Spleen (tissue), 11 donors: ENCODE data around the gene CUX1. TPM values are rescaled to one million over a fixed set of nuclear protein-coding genes. Genes with fewer than 3 reads are reported as not detected.

ENCODE experiments used
- DNase-seq: peaks from one replicate; pipeline ENCODE4 v3.0.0-alpha.2; 2020
- H3K27ac ChIP-seq, 8 donors: fragments of 200-600 bp; sonication (generic) in 7 of 8; 1 replicate in 4 of 8; 2 replicates in 4 of 8; pipeline versions ENCODE4 v1.5.0 to v1.8.0; 2016 to 2021; ENCODE audit warnings: inconsistent platforms in 4 of 8, mild to moderate bottlenecking in 4 of 8, moderate library complexity in 1 of 8
- H3K27me3 ChIP-seq, 7 donors: fragments of 200-600 bp; sonication (generic) in 6 of 7; replicated peaks in 1 of 7; 1 replicate in 4 of 7; 2 replicates in 3 of 7; pipeline versions ENCODE4 v1.5.0 to v1.8.0; 2016 to 2021; ENCODE audit warnings: inconsistent platforms in 3 of 7, mild to moderate bottlenecking in 1 of 7
- H3K36me3 ChIP-seq, 6 donors: fragments of 200-600 bp; sonication (generic) in 5 of 6; 1 replicate in 4 of 6; 2 replicates in 2 of 6; pipeline versions ENCODE4 v1.5.0 to v1.8.0; 2016 to 2021; ENCODE audit warnings: inconsistent platforms in 2 of 6
- H3K4me1 ChIP-seq, 6 donors: fragments of 200-600 bp; sonication (generic) in 5 of 6; 1 replicate in 3 of 6; 2 replicates in 3 of 6; pipeline versions ENCODE4 v1.5.0 to v1.8.0; 2016 to 2021; ENCODE audit warnings: inconsistent platforms in 3 of 6
- H3K4me3 ChIP-seq, 8 donors: fragments of 200-600 bp; sonication (generic) in 7 of 8; 1 replicate in 4 of 8; 2 replicates in 4 of 8; pipeline versions ENCODE4 v1.5.0 to v1.8.0; 2016 to 2021; ENCODE audit warnings: inconsistent platforms in 4 of 8, mild to moderate bottlenecking in 4 of 8, moderate library complexity in 2 of 8
- H3K9me3 ChIP-seq, 8 donors: fragments of 200-600 bp; sonication (generic) in 7 of 8; 1 replicate in 4 of 8; 2 replicates in 4 of 8; pipeline versions ENCODE4 v1.5.0 to v1.8.0; 2016 to 2021; ENCODE audit warnings: inconsistent platforms in 4 of 8
- CTCF ChIP-seq, 11 experiments: fragments of 200-600 bp in 7 of 11; fragments of 450-650 bp in 4 of 11; sonication (generic) in 4 of 11; IDR thresholded peaks in 8 of 11; conservative IDR thresholded peaks in 3 of 11; 1 replicate in 7 of 11; 2 replicates in 4 of 11; pipeline versions ENCODE4 v1.4.0 to v1.8.0; 2016 to 2021; ENCODE audit warnings: antibody characterized with exemption in 11 of 11, inconsistent platforms in 4 of 11, mild to moderate bottlenecking in 1 of 11
- POLR2A ChIP-seq, 3 donors: fragments of 450-650 bp; IDR thresholded peaks; one replicate each; pipeline ENCODE4 v1.5.1; 2017; ENCODE audit warnings: antibody characterized with exemption in 3 of 3, mild to moderate bottlenecking in 1 of 3
- POLR2AphosphoS5 ChIP-seq, 3 donors: sonication (generic); formaldehyde crosslinking; IDR thresholded peaks; one replicate each; pipeline ENCODE4 v1.5.1; 2017; ENCODE audit warnings: antibody characterized with exemption in 3 of 3
- WGBS, 5 donors: extraction: QIAGEN DNeasy Blood & Tissue Kit in 3 of 5; methylation state at CpG; one replicate each; pipeline versions ENCODE4 v1.1.5 to v1.1.7; 2013 to 2018; 5-methylcytosine and 5-hydroxymethylcytosine counted together
- intact Hi-C: fragments of 100-400 bp; cut with DNase I; formaldehyde crosslinking; loops from one replicate; pipeline ENCODE4 v1.15.0; 2023; ENCODE audit warnings: low total_unique reads
- polyA plus RNA-seq, 3 donors: library from polyadenylated mRNA; stranded (reverse); fragments of 200-250 nt; gene quantifications; one replicate each; pipeline ENCODE4 v1.2.1, GENCODE V29; 2013
- total RNA-seq, 7 donors: library from RNA; depleted of rRNA in 3 of 7; stranded (reverse); fragments of >200 nt in 3 of 7; fragmentation: NEBNext Ultra II Directional in 4 of 7; extraction: Animal tissue kit (Norgen Biotek cat#: 25700) in 4 of 7; gene quantifications; one replicate each; pipeline versions ENCODE4 v1.1.0 to v1.2.1, GENCODE V29; 2016 to 2021
- donor health status: healthy with polysubstance abuse.
- donor health status: DM: no; HTN: no; CAD: no; lungs with moderate emphysema.
- donor health status: DM: no; HTN: no; CAD: no.
- donor health status: Bipolar disorder and iron deficiency.
- donor health status: healthy.
- donor health status: DM: no; HTN: no; CAD: no.
- donor health status: DM: yes; HTN: yes; CAD: no.

The CUX1 gene
- total and polyA plus RNA-seq, 10 donors = 9.1 to 95.8 (median 61.9) TPM

GRCh38 chr7:102192790-102193189 is 375.4 kb downstream of the CUX1 start:
- DNase-seq = no peak
- Histone ChIP-seq H3K27ac (no peak overlapping the region), H3K36me3 (peaks cover 0 to 100% (median 62%) of the 10 kb centered on the region in 6 donors), H3K4me3 (no peak overlapping the region), H3K9me3 (no peaks in the 10 kb centered on the region), H3K27me3 (no peaks in the 10 kb centered on the region), H3K4me1 (no peaks in the 10 kb centered on the region)
- TF ChIP-seq POLR2A (IDR thresholded peaks at IDR 0.05) = no peak
- TF ChIP-seq CTCF (IDR thresholded peaks at IDR 0.05 in 8 of 11, conservative IDR thresholded peaks at IDR 0.05 in 3 of 11) = no peak
- no peak for TF ChIP-seq POLR2AphosphoS5 (IDR thresholded peaks at IDR 0.05)
- intact Hi-C loops = no loop called here
- 96 to 100% (median 97%) methylated on average over 3 of the region's 3 CpGs for WGBS, 5 donors

GRCh38 chr7:102193806-102194205 is 376.4 kb downstream of the CUX1 start:
- Histone ChIP-seq H3K9me3 (no peaks in the 10 kb centered on the region), H3K27ac (no peak overlapping the region), H3K36me3 (peaks cover 0 to 100% (median 70%) of the 10 kb centered on the region in 6 donors), H3K27me3 (no peaks in the 10 kb centered on the region), H3K4me3 (no peak overlapping the region), H3K4me1 (no peaks in the 10 kb centered on the region)
- no peak for TF ChIP-seq POLR2AphosphoS5 (IDR thresholded peaks at IDR 0.05)
- TF ChIP-seq CTCF (IDR thresholded peaks at IDR 0.05 in 8 of 11, conservative IDR thresholded peaks at IDR 0.05 in 3 of 11) = no peak
- TF ChIP-seq POLR2A (IDR thresholded peaks at IDR 0.05) = no peak
- 89 to 97% (median 91%) methylated on average over 8 of the region's 8 CpGs for WGBS, 5 donors
- intact Hi-C loops = no loop called here
- DNase-seq = no peak

GRCh38 chr7:102195361-102195760 is 377.9 kb downstream of the CUX1 start:
- DNase-seq = no peak

GRCh38 chr7:102196028-102196427 is 378.6 kb downstream of the CUX1 start:
- Histone ChIP-seq H3K9me3 (no peaks in the 10 kb centered on the region), H3K36me3 (peaks cover 0 to 100% (median 73%) of the 10 kb centered on the region in 6 donors), H3K4me3 (no peak overlapping the region), H3K4me1 (no peaks in the 10 kb centered on the region), H3K27ac (no peak overlapping the region), H3K27me3 (no peaks in the 10 kb centered on the region)
- WGBS, 5 donors = 93 to 97% (median 96%) methylated on average over 24 to 25 of the region's 25 CpGs
- no peak for DNase-seq
- intact Hi-C loops = no loop called here
- TF ChIP-seq POLR2AphosphoS5 (IDR thresholded peaks at IDR 0.05) (no peak), CTCF (IDR thresholded peaks at IDR 0.05 in 8 of 11, conservative IDR thresholded peaks at IDR 0.05 in 3 of 11) (no peak), POLR2A (IDR thresholded peaks at IDR 0.05) (no peak)

More at GRCh38 chr7:102195361-102195760, 377.9 kb downstream of the CUX1 start:
- intact Hi-C loops = no loop called here
- TF ChIP-seq CTCF (IDR thresholded peaks at IDR 0.05 in 8 of 11, conservative IDR thresholded peaks at IDR 0.05 in 3 of 11) (no peak), POLR2AphosphoS5 (IDR thresholded peaks at IDR 0.05) (peak in 1 of 3 donors; percentile 50)
- H3K4me3 ChIP-seq = no peak overlapping the region
- no peaks in the 10 kb centered on the region for H3K27me3 ChIP-seq
- peaks cover 0 to 100% (median 73%) of the 10 kb centered on the region in 6 donors for H3K36me3 ChIP-seq
- 94 to 98% (median 97%) methylated on average over 33 to 34 of the region's 34 CpGs for WGBS, 5 donors
- H3K4me1 ChIP-seq = no peaks in the 10 kb centered on the region
- no peak overlapping the region for H3K27ac ChIP-seq
- H3K9me3 ChIP-seq = no peaks in the 10 kb centered on the region
